Activated T-helper 2 cell treated with anti-CD3 and anti-CD28 coated beads, Interferon-gamma antibody, Interleukin-2, Interleukin-4, amounts not matched to agents 10 μg/mL and 5 μg/mL and 100 μg/mL, durations not matched to agents 14 hours and 24 hours and 36 hours (primary cell): Measurements from ENCODE around the gene SALL4. TPM values are rescaled to one million over a fixed set of nuclear protein-coding genes. Genes with fewer than 3 reads are reported as not detected.
"Not testable (repeated sequence)": the region's sequence is repeated elsewhere in the genome, so short reads cannot be mapped to it uniquely, and the experiment has no call there.

ENCODE experiments used
- DNase-seq: peaks from one replicate; pipeline ENCODE4 v3.0.0; 2021; ENCODE audit warnings: low spot score
- H3K27ac Mint-ChIP-seq: one replicate; pipeline ENCODE4 v1.8.0; 2021; ENCODE audit warnings: mixed read lengths
- H3K27me3 Mint-ChIP-seq: one replicate; pipeline ENCODE4 v1.8.0; 2021; ENCODE audit warnings: low read depth, mixed read lengths
- H3K36me3 Mint-ChIP-seq: one replicate; pipeline ENCODE4 v1.8.0; 2021; ENCODE audit warnings: low read depth, mixed read lengths
- H3K4me1 Mint-ChIP-seq: one replicate; pipeline ENCODE4 v1.8.0; 2021; ENCODE audit warnings: low read depth, mixed read lengths
- H3K4me3 Mint-ChIP-seq: one replicate; pipeline ENCODE4 v1.8.0; 2021; ENCODE audit warnings: low read depth, mild to moderate bottlenecking, moderate library complexity, mixed read lengths
- H3K9me3 Mint-ChIP-seq: one replicate; pipeline ENCODE4 v1.8.0; 2021; ENCODE audit warnings: mixed read lengths
- intact Hi-C: fragments of 100-400 bp; cut with micrococcal nuclease; formaldehyde crosslinking; loops from one replicate; pipeline ENCODE4 v1.15.1; 2023
- total RNA-seq: library from RNA; stranded (reverse); gene quantifications from 2 replicates; pipeline ENCODE4 v1.2.3, GENCODE V29; 2022

SALL4 gene
- total RNA-seq, 1 donor from 2014 or later = 2.3 TPM

GRCh38 chr20:51756653-51757052, 45.7 kb downstream of the SALL4 start:
- H3K36me3 Mint-ChIP-seq = no peaks in the 10 kb centered on the region
- no peaks in the 10 kb centered on the region for H3K9me3 Mint-ChIP-seq
- H3K4me3 Mint-ChIP-seq = no peak overlapping the region
- no peaks in the 10 kb centered on the region for H3K27me3 Mint-ChIP-seq
- DNase-seq = no peak
- intact Hi-C loops = no loop called here
- peaks cover 2% of the 10 kb centered on the region for H3K4me1 Mint-ChIP-seq
- no peak overlapping the region for H3K27ac Mint-ChIP-seq

- H3K4me1 Mint-ChIP-seq, DNase-seq, H3K4me3 Mint-ChIP-seq, H3K9me3 Mint-ChIP-seq, H3K36me3 Mint-ChIP-seq, H3K27me3 Mint-ChIP-seq, intact Hi-C loops, H3K27ac Mint-ChIP-seq: not testable (repeated sequence)
These were observed 49.1 kb downstream of the SALL4 start for GRCh38 chr20:51753220-51753619.

GRCh38 chr20:51752343-51752951, 49.9 kb downstream of the SALL4 start:
- peaks cover 4% of the 10 kb centered on the region for H3K27me3 Mint-ChIP-seq
- H3K4me1 Mint-ChIP-seq = peaks cover 6% of the 10 kb centered on the region
- H3K27ac Mint-ChIP-seq = no peak overlapping the region
- no peak overlapping the region for H3K4me3 Mint-ChIP-seq
- H3K36me3 Mint-ChIP-seq = no peaks in the 10 kb centered on the region
- intact Hi-C loops = no loop called here
- DNase-seq = no peak
- no peaks in the 10 kb centered on the region for H3K9me3 Mint-ChIP-seq

- peaks cover 4% of the 10 kb centered on the region for H3K4me1 Mint-ChIP-seq
- peaks cover 4% of the 10 kb centered on the region for H3K27me3 Mint-ChIP-seq
- no peak overlapping the region for H3K27ac Mint-ChIP-seq
- no peaks in the 10 kb centered on the region for H3K36me3 Mint-ChIP-seq
- no peaks in the 10 kb centered on the region for H3K9me3 Mint-ChIP-seq
- no peak overlapping the region for H3K4me3 Mint-ChIP-seq
- intact Hi-C loops = no loop called here
- DNase-seq = no peak
These were observed 51.4 kb downstream of the SALL4 start for GRCh38 chr20:51750770-51751388.

- intact Hi-C loops = no loop called here
- peak overlapping the region; percentile 24 for H3K27ac Mint-ChIP-seq
- DNase-seq = no peak
These were observed 52.1 kb downstream of the SALL4 start for GRCh38 chr20:51750037-51750769.

GRCh38 chr20:51749674-51750036, 52.7 kb downstream of the SALL4 start:
- DNase-seq = no peak
- peaks cover 6% of the 10 kb centered on the region for H3K4me1 Mint-ChIP-seq
- no peaks in the 10 kb centered on the region for H3K36me3 Mint-ChIP-seq
- no peak overlapping the region for H3K27ac Mint-ChIP-seq
- no peaks in the 10 kb centered on the region for H3K9me3 Mint-ChIP-seq
- H3K27me3 Mint-ChIP-seq = peaks cover 4% of the 10 kb centered on the region
- no peak overlapping the region for H3K4me3 Mint-ChIP-seq
- intact Hi-C loops = no loop called here

More at GRCh38 chr20:51750037-51750769, 52.1 kb downstream of the SALL4 start:
- H3K4me1 Mint-ChIP-seq = peaks cover 6% of the 10 kb centered on the region
- H3K9me3 Mint-ChIP-seq = no peaks in the 10 kb centered on the region
- H3K27me3 Mint-ChIP-seq = peaks cover 4% of the 10 kb centered on the region
- H3K36me3 Mint-ChIP-seq = no peaks in the 10 kb centered on the region
- H3K4me3 Mint-ChIP-seq = no peak overlapping the region

GRCh38 chr20:51747182-51747911, 55.0 kb downstream of the SALL4 start:
- Mint-ChIP-seq H3K4me3 (no peak overlapping the region), H3K9me3 (no peaks in the 10 kb centered on the region), H3K27me3 (peaks cover 4% of the 10 kb centered on the region), H3K4me1 (peaks cover 15% of the 10 kb centered on the region), H3K27ac (no peak overlapping the region), H3K36me3 (no peaks in the 10 kb centered on the region)
- intact Hi-C loops = no loop called here
- DNase-seq = no peak

- Mint-ChIP-seq H3K9me3 (no peaks in the 10 kb centered on the region), H3K27ac (no peak overlapping the region), H3K36me3 (no peaks in the 10 kb centered on the region), H3K4me3 (no peak overlapping the region), H3K4me1 (peaks cover 15% of the 10 kb centered on the region), H3K27me3 (peaks cover 4% of the 10 kb centered on the region)
- intact Hi-C loops = no loop called here
- no peak for DNase-seq
These were observed 56.5 kb downstream of the SALL4 start for GRCh38 chr20:51745804-51746203.

- Mint-ChIP-seq H3K4me3 (no peak overlapping the region), H3K27me3 (peaks cover 2% of the 10 kb centered on the region), H3K4me1 (peaks cover 11% of the 10 kb centered on the region), H3K27ac (no peak overlapping the region), H3K9me3 (no peaks in the 10 kb centered on the region), H3K36me3 (no peaks in the 10 kb centered on the region)
- intact Hi-C loops = no loop called here
- DNase-seq = no peak
These were observed 61.5 kb downstream of the SALL4 start for GRCh38 chr20:51740838-51741237.

- H3K27me3 Mint-ChIP-seq, H3K27ac Mint-ChIP-seq, DNase-seq, intact Hi-C loops, H3K4me1 Mint-ChIP-seq, H3K36me3 Mint-ChIP-seq, H3K9me3 Mint-ChIP-seq, H3K4me3 Mint-ChIP-seq: not testable (repeated sequence)
These were observed 62.0 kb downstream of the SALL4 start for GRCh38 chr20:51740308-51740707.

- peaks cover 10% of the 10 kb centered on the region for H3K4me1 Mint-ChIP-seq
- H3K27ac Mint-ChIP-seq = no peak overlapping the region
- intact Hi-C loops = no loop called here
- no peak overlapping the region for H3K4me3 Mint-ChIP-seq
- peaks cover 2% of the 10 kb centered on the region for H3K27me3 Mint-ChIP-seq
- no peaks in the 10 kb centered on the region for H3K36me3 Mint-ChIP-seq
- H3K9me3 Mint-ChIP-seq = no peaks in the 10 kb centered on the region
- DNase-seq = no peak
These were observed 62.5 kb downstream of the SALL4 start for GRCh38 chr20:51739722-51740249.

- H3K4me1 Mint-ChIP-seq = peaks cover 5% of the 10 kb centered on the region
- no peak overlapping the region for H3K27ac Mint-ChIP-seq
- no peak for DNase-seq
- H3K36me3 Mint-ChIP-seq = no peaks in the 10 kb centered on the region
- H3K27me3 Mint-ChIP-seq = peaks cover 2% of the 10 kb centered on the region
- intact Hi-C loops = no loop called here
- H3K9me3 Mint-ChIP-seq = no peaks in the 10 kb centered on the region
- H3K4me3 Mint-ChIP-seq = no peak overlapping the region
These were observed 63.4 kb downstream of the SALL4 start for GRCh38 chr20:51738877-51739447.
